Suprapubic skin (tissue), 4 donors: ENCODE measurements around the gene SNX8. TPM values are rescaled to one million over a fixed set of nuclear protein-coding genes. Genes with fewer than 3 reads are reported as not detected.
A peak's percentile ranks its signal among the peaks of the same experiment; 100 is the strongest.

ENCODE experiments used
- DNase-seq, 2 donors: peaks; one replicate each; pipeline ENCODE4 v3.0.0-alpha.2; 2019; ENCODE audit warnings: low spot score in 2 of 2
- H3K27ac ChIP-seq: fragments of 200-600 bp; sonication (generic); one replicate; pipeline ENCODE4 v1.5.1; 2019
- H3K27me3 ChIP-seq: fragments of 200-600 bp; sonication (generic); one replicate; pipeline ENCODE4 v1.5.1; 2019
- H3K36me3 ChIP-seq: fragments of 200-600 bp; sonication (generic); one replicate; pipeline ENCODE4 v1.5.1; 2019
- H3K4me1 ChIP-seq: fragments of 200-600 bp; sonication (generic); one replicate; pipeline ENCODE4 v1.5.1; 2019
- H3K4me3 ChIP-seq: fragments of 200-600 bp; sonication (generic); one replicate; pipeline ENCODE4 v1.5.1; 2019; ENCODE audit warnings: mild to moderate bottlenecking
- H3K9me3 ChIP-seq: fragments of 200-600 bp; sonication (generic); one replicate; pipeline ENCODE4 v1.5.1; 2019
- EP300 ChIP-seq: sonication (generic); formaldehyde crosslinking; IDR thresholded peaks from one replicate; pipeline ENCODE4 v1.6.1; 2017; ENCODE audit warnings: antibody characterized with exemption
- POLR2A ChIP-seq, 2 donors: fragments of 450-650 bp; IDR thresholded peaks; one replicate each; pipeline ENCODE4 v1.6.1; 2017; ENCODE audit warnings: antibody characterized with exemption in 2 of 2, mild to moderate bottlenecking in 2 of 2, moderate library complexity in 2 of 2
- POLR2AphosphoS5 ChIP-seq, 3 donors: sonication (generic); formaldehyde crosslinking; IDR thresholded peaks; one replicate each; pipeline ENCODE4 v1.6.1; 2017; ENCODE audit warnings: antibody characterized with exemption in 3 of 3
- WGBS: methylation state at CpG from one replicate; pipeline ENCODE4 v1.1.5; 2018; 5-methylcytosine and 5-hydroxymethylcytosine counted together
- total RNA-seq, 4 donors: library from RNA; depleted of rRNA; stranded (reverse); fragments of >200 nt; gene quantifications; one replicate each; pipeline ENCODE4 v1.1.0, GENCODE V29; 2016
- TF ChIP-seq, protein P1 (sequence below), 2 donors: fragments of 200-600 bp in 1 of 2; fragments of 450-650 bp in 1 of 2; sonication (generic) in 1 of 2; IDR thresholded peaks; one replicate each; pipeline ENCODE4 v1.5.1; 2016 to 2019; ENCODE audit warnings: antibody characterized with exemption in 2 of 2, mild to moderate bottlenecking in 1 of 2, moderate library complexity in 1 of 2

The SNX8 gene
- total RNA-seq, 4 donors from 2014 or later = 13.7 to 35.1 (median 19.3) TPM

DNA sequence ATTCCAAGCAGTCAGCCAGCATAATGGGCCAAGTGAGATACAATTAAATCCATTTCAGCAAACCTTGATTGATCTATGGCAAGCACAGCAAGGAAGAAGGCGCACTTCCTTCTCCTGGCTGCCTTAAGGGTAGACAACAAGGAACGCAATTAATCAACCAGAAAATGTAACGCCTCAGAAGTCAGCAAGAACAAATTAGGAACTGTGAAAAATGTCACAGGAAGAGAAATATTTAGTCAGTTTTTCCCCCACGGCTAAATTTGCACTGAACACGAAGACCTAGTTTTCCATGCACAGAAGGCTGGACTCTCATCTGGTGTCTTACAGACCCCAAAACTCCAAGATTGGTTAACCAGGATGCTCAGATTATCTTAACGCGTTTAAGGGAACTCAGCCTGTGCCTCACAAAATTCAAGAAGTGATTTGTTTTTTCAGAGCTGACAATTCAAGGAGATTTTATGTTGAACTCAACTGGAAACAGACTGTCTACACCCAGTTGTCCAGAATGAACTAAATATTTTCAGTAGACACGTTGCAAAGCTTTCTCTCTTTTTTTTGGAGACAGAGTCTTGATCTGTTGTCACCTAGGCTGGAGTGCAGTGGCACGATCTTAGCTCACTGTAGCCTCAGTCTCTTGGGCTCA is 14.2 kb downstream of the SNX8 start:
- Histone ChIP-seq H3K27me3 (no peaks in the 10 kb centered on the region), H3K4me3 (no peak overlapping the region), H3K4me1 (peaks cover 21% of the 10 kb centered on the region), H3K36me3 (no peaks in the 10 kb centered on the region), H3K9me3 (no peaks in the 10 kb centered on the region), H3K27ac (peak overlapping the region; percentile 82)
- DNase-seq = no peak
- TF ChIP-seq EP300 (no peak), POLR2AphosphoS5 (IDR thresholded peaks at IDR 0.05) (no peak), POLR2A (IDR thresholded peaks at IDR 0.05) (no peak)
- TF ChIP-seq, protein P1, sequence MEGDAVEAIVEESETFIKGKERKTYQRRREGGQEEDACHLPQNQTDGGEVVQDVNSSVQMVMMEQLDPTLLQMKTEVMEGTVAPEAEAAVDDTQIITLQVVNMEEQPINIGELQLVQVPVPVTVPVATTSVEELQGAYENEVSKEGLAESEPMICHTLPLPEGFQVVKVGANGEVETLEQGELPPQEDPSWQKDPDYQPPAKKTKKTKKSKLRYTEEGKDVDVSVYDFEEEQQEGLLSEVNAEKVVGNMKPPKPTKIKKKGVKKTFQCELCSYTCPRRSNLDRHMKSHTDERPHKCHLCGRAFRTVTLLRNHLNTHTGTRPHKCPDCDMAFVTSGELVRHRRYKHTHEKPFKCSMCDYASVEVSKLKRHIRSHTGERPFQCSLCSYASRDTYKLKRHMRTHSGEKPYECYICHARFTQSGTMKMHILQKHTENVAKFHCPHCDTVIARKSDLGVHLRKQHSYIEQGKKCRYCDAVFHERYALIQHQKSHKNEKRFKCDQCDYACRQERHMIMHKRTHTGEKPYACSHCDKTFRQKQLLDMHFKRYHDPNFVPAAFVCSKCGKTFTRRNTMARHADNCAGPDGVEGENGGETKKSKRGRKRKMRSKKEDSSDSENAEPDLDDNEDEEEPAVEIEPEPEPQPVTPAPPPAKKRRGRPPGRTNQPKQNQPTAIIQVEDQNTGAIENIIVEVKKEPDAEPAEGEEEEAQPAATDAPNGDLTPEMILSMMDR (IDR thresholded peaks at IDR 0.05) = no peak
- WGBS = 46% methylated on average over 9 of the region's 9 CpGs

DNA sequence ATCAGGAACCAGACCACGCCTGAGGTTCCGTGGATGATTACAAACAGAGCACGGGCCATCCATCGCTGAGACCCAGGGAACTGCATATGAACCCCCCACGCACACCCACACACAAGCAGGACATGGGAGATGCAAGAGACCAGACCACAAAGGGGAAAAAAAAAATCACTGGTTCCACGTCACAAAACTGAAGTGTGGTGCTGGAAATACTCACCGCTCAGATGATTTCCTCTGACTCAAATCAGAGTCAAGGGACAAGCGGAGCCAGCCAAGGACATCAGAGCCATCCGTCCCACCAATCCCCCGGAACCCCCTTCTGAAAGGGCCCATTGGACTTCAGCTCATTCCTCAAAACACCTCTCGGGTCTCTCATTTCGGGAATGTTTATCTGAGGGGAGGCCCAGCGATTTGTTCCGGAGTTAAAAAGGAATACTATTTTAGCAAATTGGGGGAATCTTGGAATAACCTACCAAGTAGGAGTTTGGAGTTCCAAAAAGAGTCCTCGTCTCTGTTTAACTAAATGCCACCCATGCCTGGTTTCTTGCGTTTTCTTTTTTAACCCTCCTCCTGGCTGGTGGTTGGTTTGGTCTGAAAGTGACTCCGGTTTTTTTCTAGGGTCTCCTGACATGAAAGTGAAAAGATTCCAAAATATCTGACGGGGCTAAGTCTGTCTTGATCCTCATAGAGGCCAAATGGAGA is 15.0 kb downstream of the SNX8 start:
- Histone ChIP-seq H3K27ac (peak overlapping the region; percentile 82), H3K4me3 (no peak overlapping the region), H3K9me3 (no peaks in the 10 kb centered on the region), H3K36me3 (no peaks in the 10 kb centered on the region), H3K27me3 (no peaks in the 10 kb centered on the region), H3K4me1 (peaks cover 15% of the 10 kb centered on the region)
- DNase-seq = peak in 1 of 2 donors; percentile 67
- no peak for TF ChIP-seq POLR2AphosphoS5 (IDR thresholded peaks at IDR 0.05)
- no peak for TF ChIP-seq POLR2A (IDR thresholded peaks at IDR 0.05)
- no peak for TF ChIP-seq EP300
- TF ChIP-seq, protein P1 (IDR thresholded peaks at IDR 0.05) = no peak
- WGBS = 59% methylated on average over 17 of the region's 18 CpGs

DNA sequence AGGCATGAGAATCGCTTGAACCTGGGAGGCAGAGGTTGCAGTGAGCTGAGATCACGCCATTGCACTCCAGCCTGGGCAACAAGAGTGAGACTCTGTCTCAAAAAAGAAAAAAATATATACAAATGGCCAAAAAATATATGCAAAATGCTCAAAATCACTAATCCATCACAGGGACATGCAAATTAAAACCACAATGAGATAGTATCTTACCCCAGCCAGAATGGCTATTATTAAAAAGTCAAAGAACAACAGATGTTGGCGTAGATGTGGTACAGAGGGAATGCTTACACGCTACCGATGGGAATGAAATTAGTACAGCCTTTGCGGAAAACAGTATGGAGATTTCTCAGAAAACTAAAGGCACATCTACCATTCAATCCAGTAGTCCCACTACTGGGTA is 17.4 kb downstream of the SNX8 start:
- no peak overlapping the region for H3K4me3 ChIP-seq
- peaks cover 15% of the 10 kb centered on the region for H3K4me1 ChIP-seq
- no peak for TF ChIP-seq POLR2AphosphoS5 (IDR thresholded peaks at IDR 0.05)
- TF ChIP-seq POLR2A (IDR thresholded peaks at IDR 0.05) = no peak
- no peak for TF ChIP-seq EP300
- TF ChIP-seq, protein P1 (IDR thresholded peaks at IDR 0.05) = no peak
- WGBS = 90% methylated on average over 6 of the region's 6 CpGs
- no peak for DNase-seq
- no peaks in the 10 kb centered on the region for H3K9me3 ChIP-seq
- no peak overlapping the region for H3K27ac ChIP-seq
- no peaks in the 10 kb centered on the region for H3K36me3 ChIP-seq
- no peaks in the 10 kb centered on the region for H3K27me3 ChIP-seq

DNA sequence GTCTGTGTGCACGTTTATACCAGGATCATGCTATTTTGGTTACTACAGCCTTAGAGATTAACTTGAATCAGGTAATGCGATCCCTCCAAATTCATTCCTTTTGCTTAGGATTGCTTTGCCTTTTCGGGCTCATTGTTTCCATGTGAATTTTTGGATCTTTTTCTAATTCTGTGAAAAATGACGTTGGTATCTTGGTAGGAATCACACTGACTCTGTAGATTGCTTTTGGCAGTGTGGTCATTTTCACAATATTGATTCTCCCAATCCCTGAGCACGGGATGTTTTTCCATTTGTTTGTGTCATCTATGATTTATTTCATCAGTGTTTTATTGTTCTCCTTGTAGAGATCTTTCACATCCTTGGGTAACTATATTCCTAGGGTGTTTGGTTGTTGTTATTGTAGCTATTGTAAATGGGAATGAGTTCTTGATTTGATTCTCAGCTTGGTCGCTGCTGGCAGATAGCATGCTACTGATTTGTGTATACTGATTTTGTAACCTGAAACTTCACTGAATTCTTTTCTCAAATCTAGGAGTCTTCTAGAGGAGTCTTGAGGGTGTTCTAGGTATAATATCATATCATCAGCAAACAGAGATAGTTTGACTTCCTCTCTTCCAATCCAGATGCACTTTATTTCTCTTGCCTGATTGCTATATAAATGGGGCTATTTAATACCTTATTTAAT is 18.2 kb downstream of the SNX8 start:
- no peak for DNase-seq
- no peak for TF ChIP-seq POLR2A (IDR thresholded peaks at IDR 0.05)
- TF ChIP-seq EP300 = no peak
- TF ChIP-seq, protein P1 (IDR thresholded peaks at IDR 0.05) = no peak
- TF ChIP-seq POLR2AphosphoS5 (IDR thresholded peaks at IDR 0.05) = no peak

DNA sequence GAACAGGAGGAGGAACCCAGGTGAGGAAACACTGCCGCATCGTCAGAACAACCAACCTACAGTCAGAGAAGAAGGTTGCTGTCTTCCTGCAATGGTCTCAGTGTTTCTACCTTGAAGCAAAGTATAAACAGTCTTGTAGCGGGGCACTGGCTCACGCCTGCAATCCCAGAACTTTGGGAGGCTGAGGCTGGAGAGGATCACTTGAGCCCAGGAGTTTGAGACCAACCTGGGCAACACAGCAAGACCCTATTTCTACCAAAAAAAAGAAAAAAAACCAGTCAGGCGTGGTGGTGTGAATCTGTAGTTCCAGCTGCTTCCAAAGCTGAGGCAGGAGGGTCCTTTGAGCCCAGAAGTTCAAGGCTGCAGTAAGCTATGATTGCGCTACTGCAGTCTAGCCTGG is 23.4 kb downstream of the SNX8 start:
- Histone ChIP-seq H3K27me3 (no peaks in the 10 kb centered on the region), H3K9me3 (no peaks in the 10 kb centered on the region), H3K36me3 (peaks cover 5% of the 10 kb centered on the region), H3K27ac (no peak overlapping the region), H3K4me1 (peaks cover 4% of the 10 kb centered on the region), H3K4me3 (no peak overlapping the region)
- 93% methylated on average over 6 of the region's 6 CpGs for WGBS
- no peak for TF ChIP-seq POLR2A (IDR thresholded peaks at IDR 0.05)
- TF ChIP-seq, protein P1 (IDR thresholded peaks at IDR 0.05) = no peak
- TF ChIP-seq POLR2AphosphoS5 (IDR thresholded peaks at IDR 0.05) = no peak
- no peak for DNase-seq

More for the DNA sequence above, 18.2 kb downstream of the SNX8 start:
- Histone ChIP-seq H3K36me3 (no peaks in the 10 kb centered on the region), H3K4me3 (no peak overlapping the region), H3K27me3 (no peaks in the 10 kb centered on the region), H3K9me3 (no peaks in the 10 kb centered on the region), H3K4me1 (peaks cover 15% of the 10 kb centered on the region), H3K27ac (no peak overlapping the region)
- 76% methylated on average over 6 of the region's 6 CpGs for WGBS
